ENCODE data around the gene WFDC10B.
"Not testable (repeated sequence)": the region's sequence is repeated elsewhere in the genome, so short reads cannot be mapped to it uniquely, and the experiment has no call there.

WFDC10B gene

DNA sequence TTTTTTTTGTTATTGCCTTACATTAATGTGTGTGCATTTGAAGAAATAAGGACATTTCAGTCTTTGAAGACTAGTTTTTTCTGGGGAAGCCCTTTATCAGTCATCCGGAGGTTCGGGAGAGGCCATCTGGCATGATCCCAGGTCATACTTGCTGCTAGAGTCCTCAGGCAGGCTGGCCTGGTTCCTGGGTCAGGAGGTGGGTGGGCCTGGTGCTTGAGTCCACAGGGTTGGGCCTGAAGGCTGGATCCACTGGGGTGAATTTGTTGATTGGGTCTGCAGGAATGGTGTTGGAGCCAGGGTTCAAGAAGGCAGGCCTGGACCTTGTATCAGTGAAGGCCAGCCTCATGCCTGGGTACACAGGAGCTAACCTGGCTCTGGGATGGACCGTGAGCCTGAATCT, 57.9 kb downstream of the WFDC10B start:
- no peak for DNase-seq

DNA sequence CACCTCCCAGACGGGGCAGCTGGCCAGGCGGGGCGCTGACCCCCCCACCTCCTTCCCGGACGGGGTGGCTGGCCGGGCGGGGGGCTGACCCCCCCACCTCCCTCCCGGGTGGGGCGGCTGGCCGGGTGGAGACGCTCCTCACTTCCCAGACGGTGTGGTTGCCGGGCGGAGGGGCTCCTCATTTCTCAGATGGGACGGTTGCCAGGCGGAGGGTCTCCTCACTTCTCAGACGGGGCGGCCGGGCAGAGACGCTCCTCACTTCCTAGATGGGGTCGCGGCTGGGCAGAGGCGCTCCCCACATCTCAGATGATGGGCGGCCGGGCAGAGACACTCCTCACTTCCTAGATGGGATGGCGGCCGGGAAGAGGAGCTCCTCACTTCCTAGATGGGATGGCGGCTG, 59.0 kb downstream of the WFDC10B start:
- DNase-seq = not testable (repeated sequence)

DNA sequence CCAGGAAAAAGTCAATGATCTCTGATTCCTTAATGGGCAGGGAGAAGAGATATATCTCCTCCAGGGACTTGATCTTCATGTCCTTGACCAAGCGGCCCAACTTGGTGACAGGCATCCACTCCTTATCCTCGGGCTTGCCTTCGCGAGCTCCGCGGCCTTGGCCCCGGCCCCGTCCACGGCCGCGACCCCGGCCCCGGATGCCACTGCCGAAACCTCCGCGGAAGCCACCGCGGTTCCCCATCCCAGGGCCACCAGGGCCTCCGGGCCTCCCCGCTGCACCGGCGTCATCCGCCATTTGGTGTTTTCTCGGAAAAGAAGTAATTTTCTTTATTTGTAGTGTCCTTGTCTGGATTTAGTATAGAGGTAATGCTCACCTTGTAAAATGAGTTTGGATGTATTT, 63.7 kb downstream of the WFDC10B start:
- DNase-seq = not testable (repeated sequence)

DNA sequence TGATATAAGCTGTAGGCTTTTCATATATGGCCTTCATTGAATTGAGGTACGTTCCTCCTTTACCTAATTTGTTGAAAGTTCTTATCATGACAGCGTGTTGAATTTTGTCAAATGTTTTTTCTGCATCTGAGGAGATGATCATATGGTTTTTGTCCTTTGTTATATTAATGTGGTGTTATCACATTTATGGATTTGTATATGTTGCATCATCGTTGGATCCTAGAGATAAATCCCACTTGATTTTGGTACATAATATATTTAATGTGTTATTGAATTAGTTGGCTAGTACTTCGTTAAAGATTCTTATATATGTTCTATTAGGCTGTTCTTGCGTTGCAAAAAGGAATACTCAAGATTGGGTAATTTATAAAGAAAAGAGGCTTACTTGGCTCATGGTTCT, 65.1 kb downstream of the WFDC10B start:
- DNase-seq = no peak

DNA sequence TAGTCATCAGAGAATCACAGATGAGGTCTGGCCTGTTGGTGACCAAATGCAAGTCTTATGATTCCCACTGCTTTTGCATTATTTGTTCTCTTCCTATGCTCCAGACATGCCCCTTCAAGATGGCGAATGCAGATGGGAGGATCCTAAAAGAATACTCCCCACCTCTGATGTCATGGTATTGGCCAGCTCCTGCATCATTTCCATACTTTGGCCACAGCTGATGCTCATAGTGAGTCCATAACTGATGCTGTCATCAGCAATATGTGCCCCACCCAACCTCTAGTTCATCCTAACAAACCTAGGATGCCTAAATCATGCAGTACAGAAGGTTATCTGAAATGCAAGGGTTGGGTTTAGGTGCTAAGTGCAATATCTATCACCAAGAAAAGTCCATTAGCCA, 68.3 kb downstream of the WFDC10B start:
- DNase-seq = no peak

Data from NCI-H2081 (cell line).